ENCODE results near the gene MUC6.

The MUC6 gene

GRCh38 chr11:993632-994167 lies 42.8 kb downstream of the MUC6 start:
- no peak for TF ChIP-seq CTCF (IDR thresholded peaks at IDR 0.05; ENCODE audit: low read depth, low read length, missing control alignments)
- no peak for DNase-seq (ENCODE audit: low read depth)
- H3K4me3 ChIP-seq (ENCODE audit: low read depth, low read length) = no peak overlapping the region

- no peak for DNase-seq (ENCODE audit: low read depth)
- H3K4me3 ChIP-seq (ENCODE audit: low read depth, low read length) = no peak overlapping the region
- no peak for TF ChIP-seq CTCF (IDR thresholded peaks at IDR 0.05; ENCODE audit: low read depth, low read length, missing control alignments)
Observed at GRCh38 chr11:992577-992976, 43.9 kb downstream of the MUC6 start.

GRCh38 chr11:991711-992307 lies 44.7 kb downstream of the MUC6 start:
- no peak overlapping the region for H3K4me3 ChIP-seq (ENCODE audit: low read depth, low read length)
- no peak for TF ChIP-seq CTCF (IDR thresholded peaks at IDR 0.05; ENCODE audit: low read depth, low read length, missing control alignments)
- no peak for DNase-seq (ENCODE audit: low read depth)

GRCh38 chr11:991034-991433 lies 45.5 kb downstream of the MUC6 start:
- no peak overlapping the region for H3K4me3 ChIP-seq (ENCODE audit: low read depth, low read length)

GRCh38 chr11:990101-990500 lies 46.4 kb downstream of the MUC6 start:
- H3K4me3 ChIP-seq (ENCODE audit: low read depth, low read length) = no peak overlapping the region
- no peak for DNase-seq (ENCODE audit: low read depth)
- no peak for TF ChIP-seq CTCF (IDR thresholded peaks at IDR 0.05; ENCODE audit: low read depth, low read length, missing control alignments)

More at GRCh38 chr11:991034-991433, 45.5 kb downstream of the MUC6 start:
- DNase-seq (ENCODE audit: low read depth) = no peak
- TF ChIP-seq CTCF (IDR thresholded peaks at IDR 0.05; ENCODE audit: low read depth, low read length, missing control alignments) = no peak

- DNase-seq (ENCODE audit: low read depth) = no peak
- no peak overlapping the region for H3K4me3 ChIP-seq (ENCODE audit: low read depth, low read length)
- TF ChIP-seq CTCF (IDR thresholded peaks at IDR 0.05; ENCODE audit: low read depth, low read length, missing control alignments) = no peak
Observed at GRCh38 chr11:987671-988070, 48.8 kb downstream of the MUC6 start.

GRCh38 chr11:986952-987305 lies 49.6 kb downstream of the MUC6 start:
- no peak for TF ChIP-seq CTCF (IDR thresholded peaks at IDR 0.05; ENCODE audit: low read depth, low read length, missing control alignments)
- H3K4me3 ChIP-seq (ENCODE audit: low read depth, low read length) = no peak overlapping the region
- DNase-seq (ENCODE audit: low read depth) = no peak

All from GM12864 (cell line).